ENCODE data around the gene DCDC2C. TPM values are rescaled to one million over a fixed set of nuclear protein-coding genes. Genes with fewer than 3 reads are reported as not detected.

Gene DCDC2C
- total RNA-seq, 2 donors from 2014 or later: 5.9 TPM; not detected in 1

GRCh38 chr2:3683748-3684454 lies 19.5 kb upstream of the DCDC2C start:
- no peak for TF ChIP-seq CTCF (IDR thresholded peaks at IDR 0.05)
- TF ChIP-seq POLR2A (IDR thresholded peaks at IDR 0.05): no peak
- TF ChIP-seq POLR2AphosphoS5 (IDR thresholded peaks at IDR 0.05): no peak

GRCh38 chr2:3689998-3690748 lies 13.2 kb upstream of the DCDC2C start:
- Histone ChIP-seq H3K36me3 (no peaks in the 10 kb centered on the region), H3K27me3 (replicated peaks; ENCODE audit: insufficient read depth) (no peaks in the 10 kb centered on the region), H3K4me3 (no peak overlapping the region), H3K27ac (no peak overlapping the region), H3K4me1 (replicated peaks) (no peaks in the 10 kb centered on the region), H3K9me3 (no peaks in the 10 kb centered on the region)
- TF ChIP-seq POLR2AphosphoS5 (IDR thresholded peaks at IDR 0.05): no peak
- TF ChIP-seq POLR2A (IDR thresholded peaks at IDR 0.05): no peak
- TF ChIP-seq CTCF (IDR thresholded peaks at IDR 0.05): no peak
- DNase-seq (ENCODE audit: low spot score): no peak
- intact Hi-C loops (cut with DNase I): no loop called here

More at GRCh38 chr2:3683748-3684454, 19.5 kb upstream of the DCDC2C start:
- no peaks in the 10 kb centered on the region for H3K27me3 ChIP-seq (replicated peaks; ENCODE audit: insufficient read depth)
- no peaks in the 10 kb centered on the region for H3K9me3 ChIP-seq
- no peak for DNase-seq (ENCODE audit: low spot score)
- H3K4me3 ChIP-seq: no peak overlapping the region
- 36% methylated on average over 3 of the region's 3 CpGs for WGBS
- no peaks in the 10 kb centered on the region for H3K4me1 ChIP-seq (replicated peaks)
- no peaks in the 10 kb centered on the region for H3K36me3 ChIP-seq
- no peak overlapping the region for H3K27ac ChIP-seq
- intact Hi-C loops (cut with DNase I): no loop called here

- Histone ChIP-seq H3K9me3 (no peaks in the 10 kb centered on the region), H3K36me3 (no peaks in the 10 kb centered on the region), H3K4me3 (no peak overlapping the region), H3K27me3 (replicated peaks; ENCODE audit: insufficient read depth) (peaks cover 2% of the 10 kb centered on the region), H3K27ac (no peak overlapping the region), H3K4me1 (replicated peaks) (no peaks in the 10 kb centered on the region)
- intact Hi-C loops (cut with DNase I): no loop called here
- DNase-seq (ENCODE audit: low spot score): no peak
- TF ChIP-seq CTCF (IDR thresholded peaks at IDR 0.05): peak in 2 of 4 experiments; percentile 33 to 37
- no peak for TF ChIP-seq POLR2A (IDR thresholded peaks at IDR 0.05)
- no peak for TF ChIP-seq POLR2AphosphoS5 (IDR thresholded peaks at IDR 0.05)
Measured at GRCh38 chr2:3692375-3692774, 11.0 kb upstream of the DCDC2C start.

GRCh38 chr2:3696545-3696944 lies 6.8 kb upstream of the DCDC2C start:
- H3K27me3 ChIP-seq (replicated peaks; ENCODE audit: insufficient read depth): peaks cover 2% of the 10 kb centered on the region
- no peaks in the 10 kb centered on the region for H3K4me1 ChIP-seq (replicated peaks)
- no peak overlapping the region for H3K27ac ChIP-seq
- intact Hi-C loops (cut with DNase I): no loop called here
- no peak for TF ChIP-seq POLR2AphosphoS5 (IDR thresholded peaks at IDR 0.05)
- TF ChIP-seq CTCF (IDR thresholded peaks at IDR 0.05): no peak
- TF ChIP-seq POLR2A (IDR thresholded peaks at IDR 0.05): no peak
- 77% methylated on average over 3 of the region's 3 CpGs for WGBS
- no peaks in the 10 kb centered on the region for H3K9me3 ChIP-seq
- no peak for DNase-seq (ENCODE audit: low spot score)
- H3K4me3 ChIP-seq: no peak overlapping the region
- no peaks in the 10 kb centered on the region for H3K36me3 ChIP-seq

Data from prostate gland (tissue), 2 donors.